ENCODE data around the gene MAP7.

The MAP7 gene

GRCh38 chr6:136550330-136551071, at the start of gene MAP7:
Gene MAP7 (minus strand): TSS chr6:136550422. CDS start chr6:136550408, 14 bp downstream.
- TF ChIP-seq CTCF (IDR thresholded peaks at IDR 0.05) = peak; percentile 99

- TF ChIP-seq CTCF (IDR thresholded peaks at IDR 0.05) = no peak
These were observed 49.2 kb upstream of the MAP7 start for GRCh38 chr6:136599329-136600011.

GRCh38 chr6:136598048-136598447, 47.8 kb upstream of the MAP7 start:
- no peak for TF ChIP-seq CTCF (IDR thresholded peaks at IDR 0.05)

DNA sequence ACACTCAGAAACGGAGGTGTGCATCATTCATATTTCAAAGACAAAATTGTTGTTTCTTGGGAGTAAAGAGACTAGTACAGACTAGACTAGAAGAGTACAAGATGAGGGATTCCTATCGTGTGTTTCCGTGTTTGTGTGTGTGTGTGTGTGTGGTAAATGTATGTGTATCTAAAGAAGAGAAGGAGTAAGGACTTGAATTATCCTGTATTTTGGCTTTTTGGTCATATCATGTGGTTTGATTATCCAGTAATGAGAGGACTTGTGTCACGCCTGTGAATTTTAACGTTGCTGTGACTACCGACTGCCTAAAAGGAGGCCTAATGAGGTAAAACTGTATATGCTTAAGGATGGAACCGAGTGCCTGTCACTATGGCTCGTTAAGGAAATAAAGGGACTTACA, 44.4 kb upstream of the MAP7 start:
- TF ChIP-seq CTCF (IDR thresholded peaks at IDR 0.05) = no peak

- TF ChIP-seq CTCF (IDR thresholded peaks at IDR 0.05) = no peak
These were observed 43.7 kb upstream of the MAP7 start for GRCh38 chr6:136593748-136594490.

- no peak for TF ChIP-seq CTCF (IDR thresholded peaks at IDR 0.05)
These were observed 42.9 kb upstream of the MAP7 start for GRCh38 chr6:136592930-136593673.

DNA sequence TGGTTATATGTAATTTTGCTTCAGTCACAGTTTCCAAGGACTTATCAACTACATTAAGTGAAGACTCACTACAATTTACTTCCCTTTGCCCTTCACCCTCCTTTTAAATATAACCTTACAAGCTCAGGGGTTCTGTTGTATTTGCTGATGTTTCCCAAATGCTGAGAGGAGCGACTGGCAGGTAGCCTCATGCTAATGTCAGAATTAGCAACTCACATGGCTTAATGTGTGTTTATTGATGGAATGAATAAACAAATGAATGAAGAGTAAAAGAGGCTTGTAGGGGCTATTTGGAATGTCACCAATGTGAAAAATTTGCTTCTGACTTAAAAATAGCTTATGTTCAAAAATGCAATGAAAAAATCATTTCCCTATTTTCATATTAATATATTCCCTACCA, 41.4 kb upstream of the MAP7 start:
- no peak for TF ChIP-seq CTCF (IDR thresholded peaks at IDR 0.05)

Data from LNCAP (cell line).